Superior temporal gyrus (tissue), 1 donor: ENCODE results near the gene TUBA1B.
A peak's percentile ranks its signal among the peaks of the same experiment; 100 is the strongest.
"Not testable (repeated sequence)": the region's sequence is repeated elsewhere in the genome, so short reads cannot be mapped to it uniquely, and the experiment has no call there.

ENCODE experiments used
- DNase-seq: peaks from one replicate; pipeline ENCODE4 v3.0.0-alpha.2; 2016; ENCODE audit errors: extremely low spot score

TUBA1B gene

DNA sequence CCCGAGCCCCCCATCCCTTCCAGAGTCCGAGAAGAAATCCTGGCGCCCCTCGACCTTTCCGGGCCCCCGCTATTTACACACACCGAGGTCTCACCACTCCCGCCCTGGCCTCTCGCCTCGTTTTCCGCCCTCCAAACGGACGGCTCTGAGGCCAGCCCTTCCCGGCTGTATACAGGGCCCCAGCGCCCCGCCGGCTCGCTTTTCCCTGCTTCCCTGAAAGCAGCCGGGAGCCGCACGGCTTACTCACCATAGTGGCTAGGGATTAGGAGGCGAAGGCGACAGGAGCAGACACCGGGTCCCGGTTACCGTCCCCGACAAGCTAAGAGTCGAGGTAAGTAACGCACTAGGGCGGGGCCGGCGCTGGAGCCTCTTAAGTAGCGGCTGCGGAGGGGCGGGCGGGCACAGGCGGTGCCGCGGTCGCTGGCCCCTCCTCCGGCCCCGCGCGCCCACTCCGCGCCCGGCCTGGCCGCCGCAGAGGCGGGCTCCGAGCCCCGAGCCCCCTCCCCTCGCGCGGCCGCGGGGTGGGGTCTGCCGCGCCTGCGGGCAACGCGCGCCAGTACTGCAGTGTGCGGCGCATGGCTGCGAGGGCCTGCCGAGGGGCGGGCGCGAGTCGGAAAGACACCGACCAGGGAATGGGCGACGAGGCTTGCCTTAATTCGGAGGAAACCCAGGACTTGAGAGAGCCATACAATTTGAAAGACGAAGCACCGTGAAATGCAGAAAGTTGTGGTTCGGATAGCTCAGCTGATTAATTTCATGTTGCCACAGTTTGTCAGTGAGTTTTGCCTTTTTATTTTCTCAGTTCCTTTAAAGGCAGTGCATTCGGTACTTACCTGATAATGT lies at the start of gene TUBA1B:
TUBA1B (minus strand) TSS at position 345 of the 843 bp plus-strand sequence; CDS start at position 250, 95 bp downstream.
- DNase-seq = peak; percentile 89

DNA sequence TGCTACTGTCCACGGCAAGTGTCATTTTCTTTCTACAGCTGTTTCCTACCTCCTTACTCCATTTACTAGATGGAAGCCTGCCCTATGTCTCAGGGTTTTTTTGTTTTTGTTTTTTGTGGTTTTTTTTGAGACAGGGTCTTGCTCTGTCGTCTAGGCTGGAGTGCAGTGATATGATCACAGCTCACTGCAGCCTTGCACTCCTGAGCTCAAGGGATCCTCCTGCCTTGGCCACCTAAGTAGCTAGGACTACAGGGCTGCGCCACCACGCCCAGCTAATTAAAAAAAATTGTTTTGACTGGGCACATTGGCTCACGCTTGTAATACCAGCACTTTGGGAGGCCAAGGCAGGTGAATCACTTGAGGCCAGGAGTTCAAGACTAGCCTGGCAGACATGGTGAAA lies 43.0 kb upstream of the TUBA1B start:
- no peak for DNase-seq

DNA sequence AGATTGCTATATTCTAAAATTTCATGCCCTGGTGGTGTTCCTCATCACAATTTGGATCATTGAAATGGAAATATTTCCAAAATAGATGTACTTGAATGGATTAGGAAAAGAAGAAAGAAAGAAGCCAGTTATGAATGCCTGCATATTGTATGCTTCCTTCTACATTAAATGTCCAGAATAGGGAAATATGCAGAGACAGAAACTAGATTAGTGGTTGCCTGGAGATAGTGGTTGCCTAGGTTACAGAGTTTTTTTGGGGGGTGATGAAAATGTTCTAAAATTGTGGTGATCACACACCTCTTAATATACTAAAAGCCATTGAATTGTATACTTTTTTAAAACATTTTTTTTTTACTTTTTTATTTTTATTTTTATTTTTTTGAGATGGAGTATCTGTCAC lies 39.7 kb upstream of the TUBA1B start:
- DNase-seq = peak; percentile 24

DNA sequence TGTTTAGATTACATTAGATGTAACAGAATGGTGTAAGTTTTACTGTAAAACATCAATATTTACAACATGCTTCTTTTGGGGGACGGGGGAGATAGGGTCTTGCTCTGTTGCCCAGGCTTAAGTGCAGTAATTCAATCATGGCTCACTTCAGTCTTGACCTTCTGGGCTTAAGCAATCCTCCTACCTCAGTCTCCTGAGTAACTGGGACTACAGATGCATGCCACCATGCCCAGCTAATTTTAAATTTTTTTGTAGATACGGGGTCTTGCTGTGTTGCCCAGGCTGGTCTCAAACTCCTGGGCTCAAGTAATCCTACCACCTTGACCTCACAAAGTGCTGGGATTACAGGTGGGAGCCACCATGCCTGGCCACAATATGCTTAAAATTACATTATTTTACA lies 33.9 kb upstream of the TUBA1B start:
- DNase-seq = no peak

DNA sequence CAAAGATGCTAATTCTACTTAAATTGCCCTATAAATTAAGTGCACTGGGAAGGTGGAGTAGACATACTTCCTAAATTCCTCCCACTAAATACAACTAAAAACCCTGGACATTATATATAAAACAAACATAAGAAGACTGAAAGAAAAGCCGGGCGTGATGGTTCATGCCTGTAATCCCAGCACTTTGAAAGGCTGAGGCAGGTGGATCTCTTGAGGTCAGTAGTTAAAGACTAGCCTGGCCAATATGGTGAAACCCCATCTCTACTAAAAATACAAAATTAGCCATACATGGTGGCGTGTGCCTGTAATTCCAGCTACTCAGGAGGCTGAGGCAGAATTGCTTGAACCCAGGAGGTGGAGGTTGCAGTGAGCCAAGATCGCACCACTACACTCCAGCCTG lies 30.7 kb upstream of the TUBA1B start:
- not testable (repeated sequence) for DNase-seq

DNA sequence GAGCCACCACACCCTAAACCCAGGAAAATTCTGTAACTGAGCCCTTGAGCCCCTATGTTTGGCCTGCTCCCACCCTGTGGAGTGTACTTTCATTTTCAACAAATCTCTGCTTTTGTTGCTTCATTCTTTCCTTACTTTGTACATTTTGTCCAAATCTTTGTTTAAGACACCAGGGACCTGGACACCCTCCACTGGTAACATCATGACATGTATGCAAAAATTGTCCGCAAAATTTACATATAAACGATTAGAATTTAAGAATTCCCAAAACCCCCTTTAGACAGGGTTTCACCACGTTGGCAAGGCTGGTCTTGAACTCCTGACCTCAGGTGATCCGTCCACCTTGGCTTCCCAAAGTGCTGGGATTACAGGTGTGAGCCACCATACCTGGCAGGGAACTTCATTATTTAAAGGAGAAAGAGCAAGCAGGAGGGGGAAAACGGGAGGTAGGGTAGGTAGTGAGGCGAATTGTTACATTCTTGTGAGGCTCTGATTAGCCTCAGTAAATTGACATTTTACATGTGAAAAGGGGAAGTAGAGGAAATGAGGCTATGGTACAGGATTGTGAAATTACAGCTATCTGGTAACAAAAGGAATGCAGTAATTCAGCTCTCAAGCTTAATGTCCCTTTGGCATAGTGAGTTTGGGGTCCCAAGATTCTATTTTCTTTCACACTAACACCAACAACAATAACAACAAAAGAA lies 30.0 kb upstream of the TUBA1B start:
- no peak for DNase-seq

DNA sequence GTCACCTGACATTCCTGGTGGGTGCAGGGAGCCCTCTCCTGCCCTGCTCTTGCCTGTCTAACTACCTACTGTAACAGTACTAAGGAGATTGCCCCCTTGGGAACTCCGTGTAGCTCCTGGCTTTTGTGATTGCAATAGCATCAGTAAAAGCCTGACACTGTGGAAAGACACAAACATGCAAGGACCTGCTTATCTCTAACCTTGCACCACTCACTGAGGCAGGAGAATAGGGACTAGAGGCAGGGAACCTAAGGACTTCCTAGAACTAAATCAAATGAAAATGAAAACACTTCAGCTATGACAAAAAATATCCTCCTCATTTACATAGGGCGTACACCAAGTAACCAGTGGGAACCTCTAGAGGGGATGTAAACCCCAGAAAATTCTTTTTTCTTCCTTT lies 29.2 kb upstream of the TUBA1B start:
- no peak for DNase-seq

DNA sequence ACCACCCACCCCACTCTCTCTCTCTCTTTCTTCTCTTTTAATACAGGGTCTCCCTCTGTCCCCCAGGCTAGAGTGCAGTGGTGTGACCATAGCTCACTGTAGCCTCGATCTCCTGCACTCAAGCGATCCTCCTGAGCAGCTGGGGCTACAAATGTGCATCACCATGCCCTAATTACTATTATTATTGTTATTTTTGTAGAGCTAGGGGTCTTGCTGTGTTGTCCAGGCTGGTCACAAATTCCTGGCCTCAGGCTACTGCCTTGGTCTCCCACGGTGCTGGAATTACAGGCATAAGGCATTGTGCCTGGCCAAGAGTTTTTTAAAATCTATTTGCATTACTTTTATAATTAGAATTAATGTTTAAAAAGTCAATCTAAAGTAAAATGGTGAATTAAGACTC lies 23.0 kb upstream of the TUBA1B start:
- DNase-seq = no peak

DNA sequence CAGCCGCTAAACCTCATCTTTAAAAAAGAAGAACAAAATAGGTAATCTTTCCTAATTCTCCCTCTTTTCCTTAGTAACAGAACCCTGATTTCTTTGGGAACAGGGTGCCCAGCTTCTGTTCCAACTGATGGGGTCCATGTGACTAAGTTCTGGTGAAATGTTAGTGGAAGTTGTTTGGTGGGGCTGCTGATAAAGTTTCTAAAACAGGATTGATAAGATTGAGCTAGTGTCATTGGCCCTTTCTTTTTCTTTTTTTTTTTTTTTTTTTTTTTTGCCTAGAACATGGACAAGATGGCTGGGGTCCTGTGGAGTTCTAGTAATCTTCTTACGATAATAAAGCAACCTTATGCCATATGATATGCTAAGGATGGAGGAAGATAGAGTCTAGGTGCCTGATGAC lies 16.2 kb upstream of the TUBA1B start:
- no peak for DNase-seq

DNA sequence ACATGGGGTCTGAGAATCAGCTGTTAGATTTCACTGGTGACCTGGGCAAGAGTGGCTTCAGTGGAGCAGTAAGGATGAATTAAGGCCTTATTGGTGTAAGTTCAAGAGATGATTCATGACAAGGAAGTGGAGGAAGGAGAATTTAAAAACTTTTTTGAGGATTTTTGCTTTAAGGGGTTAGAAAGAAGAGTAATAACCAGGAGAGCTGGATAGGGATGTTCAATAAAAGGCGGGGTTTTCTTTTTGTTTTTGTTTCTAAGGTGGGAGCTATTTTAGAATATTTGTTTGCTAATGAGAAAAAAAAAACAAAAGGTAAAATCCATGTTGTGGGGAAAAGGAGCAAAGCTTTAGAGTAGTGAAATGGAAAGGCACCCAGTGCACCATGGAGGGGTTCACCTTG lies 15.2 kb upstream of the TUBA1B start:
- DNase-seq = no peak

DNA sequence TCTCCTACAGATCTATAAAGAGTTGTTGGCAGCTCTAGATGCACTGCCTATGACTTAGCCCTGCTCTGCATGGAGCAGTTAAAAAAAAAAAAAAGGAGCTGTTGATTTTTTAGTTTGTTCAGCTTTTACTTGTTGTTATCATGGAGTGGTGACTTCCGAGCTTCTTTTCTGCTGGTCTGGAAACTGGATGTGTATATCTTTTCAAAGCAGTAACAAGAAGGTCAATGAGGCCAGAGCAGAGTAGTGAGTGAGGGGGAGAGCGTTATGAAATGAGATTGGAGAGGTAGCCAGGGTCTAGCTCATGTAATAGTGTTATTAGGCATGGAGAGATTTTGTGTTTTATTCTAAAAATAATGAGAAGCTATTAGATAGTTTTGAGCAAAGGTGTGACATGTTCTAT lies 13.2 kb upstream of the TUBA1B start:
- no peak for DNase-seq

DNA sequence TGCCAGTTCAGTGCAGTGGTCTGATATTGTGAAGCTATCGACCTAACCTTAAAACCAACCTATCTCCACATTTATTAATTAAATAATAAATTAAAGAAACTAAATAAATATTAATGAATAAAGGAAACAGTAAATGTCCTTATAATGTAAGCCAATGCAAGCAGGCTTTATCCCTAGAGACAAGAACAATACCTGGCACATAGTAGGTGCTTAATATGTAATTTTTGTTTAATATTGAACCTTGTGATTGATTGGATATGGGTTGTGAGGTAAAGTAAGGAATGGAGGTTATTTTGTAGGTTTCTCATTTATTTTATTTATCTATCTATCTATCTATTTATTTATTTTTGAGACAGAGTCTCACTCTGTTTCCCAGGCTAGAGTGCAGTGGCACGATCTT lies 7.8 kb upstream of the TUBA1B start:
- no peak for DNase-seq

DNA sequence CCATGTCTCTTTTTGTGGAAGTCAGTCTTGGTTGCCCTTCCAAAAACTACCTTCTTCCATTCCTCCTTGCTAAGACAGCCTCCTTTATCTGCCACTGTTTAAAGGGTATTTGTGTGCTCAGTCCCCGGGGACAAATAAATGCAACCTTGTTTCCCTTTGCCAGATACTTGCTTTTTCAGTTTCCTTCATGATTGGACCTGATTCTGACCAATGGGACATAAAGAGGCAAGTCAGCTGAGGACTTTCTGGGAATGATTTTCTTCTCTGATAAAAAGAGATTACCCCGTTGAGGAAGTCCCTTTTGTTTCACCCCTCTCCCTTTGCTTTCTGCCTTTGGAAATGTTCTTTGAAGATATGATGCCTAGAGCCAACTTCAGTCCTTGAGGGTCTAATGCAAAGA lies 7.4 kb upstream of the TUBA1B start:
- DNase-seq = no peak

DNA sequence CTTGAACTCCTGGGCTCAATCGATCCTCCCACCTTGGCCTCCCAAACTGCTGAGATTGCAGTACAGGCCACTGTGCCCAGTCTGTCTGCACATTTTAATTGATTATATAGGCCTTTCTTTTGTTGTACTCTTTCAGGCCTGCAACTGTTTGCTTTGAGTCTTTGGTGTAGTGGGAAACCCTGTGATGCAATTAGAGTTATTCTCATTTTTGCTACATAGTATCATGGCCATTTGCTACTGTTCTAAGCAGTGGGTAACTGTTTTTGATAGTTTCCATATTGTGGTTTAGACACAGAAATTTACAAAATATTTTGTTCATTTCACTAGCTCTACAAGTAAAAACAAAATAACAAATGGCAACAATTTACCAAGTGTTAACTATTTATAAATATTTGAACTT lies 6.3 kb upstream of the TUBA1B start:
- no peak for DNase-seq

DNA sequence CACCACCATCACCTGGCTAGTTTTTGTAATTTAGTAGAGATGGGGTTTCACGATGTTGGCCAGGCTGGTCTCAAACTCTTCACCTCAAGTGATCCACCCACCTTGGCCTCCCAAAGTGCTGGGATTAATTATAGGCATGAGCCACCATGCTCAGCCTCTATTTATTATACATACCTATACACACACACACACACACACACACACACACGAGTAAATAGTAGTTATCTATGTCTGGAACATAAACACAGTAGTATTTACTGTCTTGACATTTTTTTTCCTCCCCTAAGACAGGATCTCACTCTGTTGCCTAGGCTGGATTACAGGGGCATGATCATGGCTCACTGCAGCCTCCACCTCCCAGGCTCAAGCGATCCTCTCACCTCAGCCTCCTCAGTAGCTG lies 5.8 kb upstream of the TUBA1B start:
- not testable (repeated sequence) for DNase-seq

DNA sequence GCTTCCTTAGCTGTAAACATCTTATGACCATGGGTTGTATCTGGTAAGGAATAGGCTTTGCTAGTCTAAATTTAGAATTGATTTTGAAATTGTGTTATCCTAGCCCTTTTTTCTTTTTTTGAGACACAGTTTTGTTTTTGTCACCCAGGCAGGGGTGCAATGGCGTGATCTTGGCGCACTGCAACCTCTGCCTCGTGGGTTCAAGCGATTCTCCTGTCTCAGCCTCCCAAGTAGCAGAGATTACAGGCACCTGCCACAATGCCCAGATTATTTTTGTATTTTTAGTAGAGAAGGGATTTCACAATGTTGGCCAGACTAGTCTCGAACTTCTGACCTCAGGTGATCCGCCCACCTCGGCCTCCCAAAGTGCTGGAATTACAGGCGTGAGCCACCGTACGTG lies 2.4 kb upstream of the TUBA1B start:
- no peak for DNase-seq

DNA sequence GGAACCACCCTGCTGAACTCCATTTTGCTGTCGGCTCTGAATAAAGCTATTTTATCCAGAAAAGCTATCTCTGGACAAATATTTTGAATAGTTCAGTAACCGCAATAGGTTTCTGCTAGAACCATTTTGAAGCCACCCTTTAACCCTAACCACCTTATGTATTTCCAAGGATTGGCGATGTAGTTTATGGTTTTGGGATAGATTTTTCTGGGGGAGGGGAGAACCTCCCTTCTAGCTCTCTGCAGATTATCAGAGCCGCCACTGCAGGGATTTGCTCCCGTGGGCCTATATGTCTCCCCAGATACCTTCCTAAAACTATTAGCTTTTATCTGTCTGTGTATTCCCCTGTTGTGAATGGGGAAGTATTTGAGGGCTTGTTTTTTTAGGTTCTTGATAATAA lies 1.8 kb upstream of the TUBA1B start:
- peak; percentile 64 for DNase-seq

DNA sequence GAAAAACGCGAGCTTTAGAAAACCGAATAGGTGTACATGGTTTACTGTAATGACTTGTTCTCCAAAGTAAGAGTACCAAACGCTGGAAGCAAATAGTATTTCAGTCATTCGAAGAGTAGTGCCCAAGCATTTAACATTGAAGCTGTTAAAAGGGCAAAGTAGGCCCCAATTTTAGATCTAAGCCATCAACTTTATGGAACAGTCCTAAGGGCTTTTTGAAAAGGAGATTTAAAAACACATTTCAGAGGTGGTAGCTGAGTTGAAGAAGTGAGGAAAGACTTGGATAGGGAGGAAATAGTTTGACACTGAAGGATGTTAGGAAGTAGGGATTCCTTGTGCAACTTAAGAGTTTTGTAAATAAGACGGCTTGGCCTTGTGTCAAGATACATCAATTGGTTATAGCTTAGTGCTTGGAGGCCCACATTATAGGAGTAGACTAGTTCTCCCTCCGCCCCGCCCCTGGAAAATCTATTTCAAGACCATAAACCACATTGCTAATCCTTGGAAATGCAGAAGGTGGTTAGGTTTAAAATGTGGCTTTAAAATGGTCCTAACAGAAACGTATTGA lies 783 bp upstream of the TUBA1B start:
- DNase-seq = no peak

DNA sequence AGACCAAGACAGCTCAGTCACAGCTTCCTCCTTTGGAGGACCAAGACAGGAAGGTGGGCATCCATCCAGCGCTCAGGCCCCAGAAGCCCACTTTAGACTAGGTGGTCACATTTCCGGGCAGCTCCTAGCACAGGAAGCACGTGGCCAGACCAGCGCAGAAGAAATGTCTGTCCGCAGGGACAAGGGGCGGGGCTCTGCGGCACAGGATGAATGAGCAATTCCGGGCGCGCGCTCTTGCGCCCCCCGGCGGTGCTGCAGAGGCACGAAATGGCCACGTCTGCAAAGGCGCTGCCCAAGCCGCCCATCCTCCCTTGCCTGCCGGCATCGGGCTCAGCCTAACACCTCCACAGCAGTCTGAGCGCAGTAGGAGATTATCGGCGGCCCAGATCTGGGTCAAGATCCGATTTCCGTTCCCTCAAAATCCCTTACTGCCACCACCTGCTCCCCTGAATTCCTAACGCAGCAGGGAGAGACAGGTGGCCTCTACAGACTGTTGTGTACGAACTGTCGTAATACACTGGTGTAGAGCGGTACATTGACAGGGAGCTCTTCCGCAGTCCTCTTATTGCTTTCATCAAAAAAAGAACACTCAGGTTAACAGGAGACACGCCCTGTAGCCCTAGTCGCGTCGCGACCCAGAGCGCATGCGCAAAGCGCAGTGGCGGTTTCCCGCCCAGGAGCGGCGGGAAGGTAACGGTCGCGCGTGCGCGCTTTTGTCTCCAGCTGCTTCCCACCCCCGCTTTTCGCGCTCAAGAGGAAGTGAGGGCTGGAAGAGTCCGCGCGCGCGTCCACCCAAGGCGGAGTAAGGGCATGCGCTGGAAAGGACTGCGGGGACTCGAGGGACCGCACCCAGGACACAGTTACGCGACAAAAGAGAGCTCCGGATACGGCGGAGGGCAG lies 794 bp downstream of the TUBA1B start:
- peak; percentile 94 for DNase-seq

DNA sequence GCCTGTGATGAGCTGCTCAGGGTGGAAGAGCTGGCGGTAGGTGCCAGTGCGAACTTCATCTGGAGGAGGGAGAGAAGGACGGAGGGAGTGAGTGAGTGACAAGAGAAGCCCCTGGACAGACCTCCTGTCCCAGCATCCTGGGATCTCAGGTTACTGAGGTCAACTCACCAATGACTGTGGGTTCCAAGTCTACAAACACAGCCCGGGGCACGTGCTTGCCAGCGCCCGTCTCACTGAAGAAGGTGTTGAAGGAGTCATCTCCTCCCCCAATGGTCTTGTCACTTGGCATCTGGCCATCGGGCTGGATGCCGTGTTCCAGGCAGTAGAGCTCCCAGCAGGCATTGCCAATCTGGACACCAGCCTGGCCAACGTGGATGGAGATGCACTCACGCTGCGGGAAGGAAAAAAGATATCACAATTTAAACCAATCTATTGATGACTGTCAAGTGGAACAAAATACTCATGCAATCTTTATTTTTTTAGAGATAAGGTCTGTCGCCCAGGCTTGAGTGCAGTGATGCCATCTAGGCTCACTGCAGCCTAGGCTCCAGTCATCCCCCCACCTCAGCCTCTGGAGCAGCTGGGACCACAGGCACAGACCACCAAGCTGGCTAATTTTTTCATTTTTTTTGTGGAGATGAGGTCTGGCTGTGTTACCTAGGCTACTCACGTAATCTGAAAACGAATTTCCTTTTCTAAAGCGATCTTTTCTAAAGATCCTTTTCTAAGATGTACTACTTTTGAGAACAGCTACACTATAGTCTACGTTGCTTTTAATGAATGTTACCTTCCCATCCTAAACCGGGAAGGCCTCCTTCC lies 1.7 kb downstream of the TUBA1B start:
- DNase-seq = no peak

DNA sequence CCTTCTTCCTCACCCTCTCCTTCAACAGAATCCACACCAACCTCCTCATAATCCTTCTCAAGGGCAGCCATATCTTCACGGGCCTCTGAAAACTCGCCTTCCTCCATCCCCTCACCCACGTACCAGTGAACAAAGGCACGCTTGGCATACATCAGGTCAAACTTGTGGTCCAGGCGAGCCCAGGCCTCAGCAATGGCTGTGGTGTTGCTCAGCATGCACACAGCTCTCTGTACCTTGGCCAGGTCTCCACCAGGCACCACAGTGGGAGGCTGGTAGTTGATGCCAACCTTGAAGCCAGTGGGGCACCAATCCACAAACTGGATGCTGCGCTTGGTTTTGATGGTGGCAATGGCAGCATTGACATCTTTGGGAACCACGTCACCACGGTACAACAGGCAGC lies 3.2 kb downstream of the TUBA1B start:
- not testable (repeated sequence) for DNase-seq
